HG02870 (cell line): ENCODE data around the gene HES4.

Experiments
- ATAC-seq: cut with Tn5 transposase; IDR thresholded peaks from one replicate; pipeline ENCODE4 v1.9.1; 2021; ENCODE audit warnings: mild to moderate bottlenecking, moderate library complexity; ENCODE audit not compliant: unreplicated experiment

The HES4 gene

DNA sequence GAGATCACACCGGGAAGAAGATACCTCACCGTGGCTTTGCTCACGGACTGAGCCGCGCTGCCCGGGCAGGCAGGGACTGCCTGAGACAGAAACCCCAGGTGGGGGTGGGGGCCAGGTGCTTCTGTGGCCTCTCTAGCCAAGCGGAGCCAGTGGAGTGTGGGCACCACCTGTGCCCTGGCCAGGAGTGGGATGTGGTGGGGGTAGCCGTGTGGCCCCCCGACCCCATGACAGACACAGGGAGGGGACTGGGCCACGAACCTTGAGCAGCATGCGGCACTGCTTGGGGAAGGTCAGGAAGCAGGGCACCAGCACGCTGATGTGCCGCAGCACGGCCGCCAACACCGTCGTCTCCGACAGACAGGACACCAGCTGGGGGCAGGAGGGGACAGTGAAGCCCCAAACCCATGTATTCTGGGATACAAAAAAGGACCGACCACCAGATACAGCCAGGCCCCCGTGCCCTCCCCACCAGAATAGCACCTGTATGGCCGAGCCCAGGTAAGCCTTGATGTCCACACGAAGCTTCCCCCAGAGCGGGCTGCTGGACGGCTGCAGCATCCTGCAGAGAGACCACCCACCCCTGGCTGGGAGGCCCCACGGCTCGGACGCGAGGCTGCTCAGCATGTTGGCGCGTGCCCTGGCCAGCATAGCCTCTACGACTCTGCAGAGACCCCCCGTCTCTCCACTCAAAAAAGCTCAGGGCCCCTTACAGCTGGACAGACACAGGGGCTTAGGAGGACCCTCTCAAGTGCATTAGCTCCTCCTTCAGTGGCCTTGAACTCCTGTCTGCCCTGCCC is 46.2 kb downstream of the HES4 start:
- no peak for ATAC-seq

DNA sequence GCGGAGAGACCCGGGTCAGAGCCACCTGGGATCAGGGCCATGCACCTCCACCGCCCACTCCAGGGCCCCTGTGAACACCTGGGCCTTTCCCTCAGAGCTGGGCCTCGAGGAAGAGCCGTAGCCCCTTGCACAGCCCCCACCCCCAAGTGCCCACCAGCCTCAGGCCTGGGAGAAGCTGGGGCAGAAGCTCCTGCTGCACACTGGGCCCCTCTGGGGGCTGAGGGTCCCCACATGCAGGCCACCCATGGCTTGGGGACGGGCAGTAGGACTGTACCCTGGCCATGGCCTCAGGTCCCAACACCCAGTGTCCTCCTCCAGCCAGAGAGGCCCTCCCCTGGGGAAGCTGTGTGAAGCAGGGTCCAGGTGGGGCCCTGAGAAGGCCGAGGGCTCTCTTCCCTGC is 47.3 kb downstream of the HES4 start:
- no peak for ATAC-seq

DNA sequence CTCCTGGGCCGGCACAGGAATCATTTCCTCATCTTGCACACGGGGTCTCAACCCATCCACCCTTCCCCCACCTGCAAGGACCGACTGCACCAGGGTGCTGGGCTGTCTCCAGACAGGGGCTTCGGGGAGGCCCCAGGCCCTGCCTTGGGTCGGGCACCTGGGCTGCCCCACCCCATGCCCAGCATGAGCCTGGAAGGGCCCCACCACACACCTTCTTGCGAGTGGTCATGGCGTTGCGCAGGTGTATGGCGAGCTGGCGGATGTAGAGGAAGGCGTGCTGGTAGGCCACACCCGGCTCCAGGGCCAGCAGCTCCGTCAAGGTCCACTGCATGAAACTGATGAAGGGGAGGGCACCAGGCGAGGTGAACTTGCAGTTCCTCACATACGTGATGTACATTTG is 47.7 kb downstream of the HES4 start:
- ATAC-seq, result no peak

DNA sequence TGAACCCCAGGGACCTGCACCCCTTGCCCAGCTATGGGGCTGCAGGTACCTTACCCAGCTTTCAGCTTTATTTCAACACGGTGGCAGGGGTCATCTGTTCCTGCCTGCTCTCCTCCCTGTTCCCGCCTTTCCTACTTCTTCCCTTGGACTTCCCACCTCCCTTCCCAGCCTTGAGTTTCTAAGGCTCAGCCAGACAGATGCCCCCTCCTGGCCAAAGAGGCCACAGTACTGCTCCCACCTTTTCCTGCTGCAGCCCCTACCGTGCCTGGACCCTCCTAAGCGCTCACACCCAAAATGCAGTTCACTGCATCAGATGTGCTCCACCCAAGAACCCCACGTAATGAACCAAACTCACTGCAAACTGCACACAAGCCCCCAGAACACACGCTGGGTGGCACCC is 48.5 kb downstream of the HES4 start:
- no peak for ATAC-seq

DNA sequence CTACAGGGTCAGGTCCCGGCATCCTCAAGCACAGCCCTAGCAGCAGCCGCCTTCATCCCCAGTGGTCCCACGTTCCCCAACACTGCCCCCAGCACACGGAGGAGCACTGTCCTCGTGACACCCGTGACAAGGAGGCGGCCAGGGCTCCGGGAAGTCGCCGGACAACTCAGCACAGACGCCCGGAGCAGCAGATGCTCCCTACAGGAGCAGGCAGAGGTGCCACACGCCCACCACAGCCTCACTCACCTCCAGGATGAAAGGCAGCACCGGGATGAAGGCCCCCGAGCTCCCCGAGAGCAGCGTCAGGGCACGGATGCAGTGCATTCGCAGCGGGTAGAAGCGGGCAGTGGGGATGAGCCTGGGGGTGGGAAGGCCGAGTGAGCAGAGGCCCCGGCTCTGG is 49.0 kb downstream of the HES4 start:
- ATAC-seq, result no peak

DNA sequence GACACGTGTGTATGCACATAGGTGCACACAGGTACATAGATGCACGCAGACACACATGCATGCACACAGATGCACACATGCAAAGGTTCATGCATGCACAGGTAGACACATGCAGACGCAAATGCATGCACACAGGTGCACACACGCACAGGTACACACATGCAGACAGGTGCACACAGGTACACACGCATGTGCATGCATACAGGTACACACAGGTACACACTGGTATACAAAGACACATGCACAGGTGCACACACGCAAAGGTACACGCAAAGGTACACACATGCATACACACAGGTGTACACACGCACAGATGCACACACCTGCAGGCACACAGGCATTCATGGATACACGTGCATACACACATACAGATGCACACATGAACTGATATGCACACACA is 49.6 kb downstream of the HES4 start:
- ATAC-seq, result no peak
